ENCODE data around the gene SOX6.

The SOX6 gene

GRCh38 chr11:16265022-16265421, 91.3 kb downstream of the SOX6 start:
- no peak for DNase-seq

DNA sequence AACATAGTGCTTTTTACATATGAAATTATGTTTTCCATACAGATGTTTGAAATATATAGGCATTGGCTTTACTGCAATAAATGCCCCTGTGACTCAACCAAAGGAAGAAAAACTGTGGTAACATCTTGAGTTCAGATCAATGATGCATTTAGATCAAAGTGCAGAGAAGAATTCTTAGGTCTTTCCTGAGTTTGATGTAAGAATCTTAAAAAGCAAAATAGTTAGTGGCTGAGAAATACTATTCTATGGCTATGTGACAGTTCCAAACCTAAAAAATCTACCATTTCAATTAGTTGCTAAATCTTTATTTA, 93.7 kb downstream of the SOX6 start:
- no peak for DNase-seq

DNA sequence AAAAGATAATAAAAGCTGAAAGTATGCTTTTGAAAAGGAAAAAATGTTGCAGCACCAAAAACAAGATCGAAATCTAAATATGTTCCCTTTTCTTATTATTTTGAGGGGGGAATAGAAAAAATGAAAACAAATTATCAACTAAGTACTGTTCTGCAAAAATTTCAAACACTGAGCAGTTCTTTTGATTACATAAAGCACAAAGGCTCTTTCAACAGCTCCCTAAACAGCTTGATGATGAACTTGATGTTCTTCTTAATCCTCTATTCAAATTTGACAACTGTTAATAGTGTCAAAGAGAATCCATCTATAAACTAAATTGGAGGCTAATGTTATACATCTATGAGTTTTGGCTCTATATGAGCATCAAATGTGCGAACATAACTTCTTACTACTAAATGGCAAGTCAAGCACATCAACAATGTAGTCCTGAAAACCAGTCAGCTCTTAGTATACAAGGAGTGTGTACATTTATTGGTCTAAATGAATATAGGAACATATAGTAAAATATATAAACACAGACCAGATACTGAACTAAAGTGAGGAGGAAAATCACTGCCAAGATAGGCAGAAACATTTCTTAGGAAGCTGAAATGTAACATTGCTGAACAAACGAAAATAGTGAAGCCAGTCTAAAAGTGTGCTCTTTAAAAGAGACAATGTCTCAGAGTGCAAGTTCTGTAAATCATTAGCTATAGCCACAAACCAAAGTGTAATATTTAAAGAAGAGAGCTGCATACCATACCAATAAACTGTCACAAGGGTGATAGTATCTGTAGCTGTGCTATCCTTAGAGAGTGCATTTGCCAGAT, 94.3 kb downstream of the SOX6 start:
- DNase-seq, result no peak

GRCh38 chr11:16252373-16252772, 104.0 kb downstream of the SOX6 start:
- DNase-seq, result no peak

DNA sequence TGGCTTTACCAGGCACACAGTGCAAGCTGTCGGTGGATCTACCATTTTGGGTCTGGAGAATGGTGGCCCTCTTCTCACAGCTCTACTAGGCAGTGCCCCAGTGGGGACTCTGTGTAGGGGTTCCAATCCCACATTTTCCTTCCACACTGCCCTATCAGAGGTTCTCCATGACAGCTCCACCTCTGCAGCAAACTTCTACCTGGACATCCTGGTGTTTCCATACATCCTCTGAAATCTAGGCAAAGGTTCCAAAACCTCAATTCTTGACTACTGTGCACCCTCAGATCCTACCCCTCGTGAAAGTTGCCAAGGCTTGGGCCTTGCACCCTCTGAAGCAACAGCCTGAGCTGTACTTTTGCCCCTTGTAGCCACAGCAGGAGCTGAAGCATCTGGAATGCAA, 108.1 kb downstream of the SOX6 start:
- no peak for DNase-seq

- no peak for DNase-seq
Measured at GRCh38 chr11:16242806-16243205, 113.5 kb downstream of the SOX6 start.

DNA sequence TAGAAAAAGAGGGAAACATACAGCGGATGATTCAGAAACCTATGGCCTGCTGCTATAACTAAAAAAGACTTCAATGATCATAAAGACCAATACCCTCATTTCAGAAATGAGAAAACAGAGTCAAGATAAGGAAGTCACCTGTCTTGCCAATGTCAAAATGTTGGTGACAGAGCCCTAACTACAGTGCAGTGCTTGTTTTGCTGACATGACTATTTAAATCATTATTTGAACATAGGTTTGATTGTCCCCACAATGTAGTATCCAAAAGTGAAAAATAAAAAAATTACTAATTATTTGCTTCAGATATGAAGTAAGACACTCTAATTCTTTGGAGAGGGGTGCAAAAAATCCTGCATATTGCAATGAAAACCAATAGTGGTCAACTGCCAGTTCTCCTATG, 115.7 kb downstream of the SOX6 start:
- no peak for DNase-seq

DNA sequence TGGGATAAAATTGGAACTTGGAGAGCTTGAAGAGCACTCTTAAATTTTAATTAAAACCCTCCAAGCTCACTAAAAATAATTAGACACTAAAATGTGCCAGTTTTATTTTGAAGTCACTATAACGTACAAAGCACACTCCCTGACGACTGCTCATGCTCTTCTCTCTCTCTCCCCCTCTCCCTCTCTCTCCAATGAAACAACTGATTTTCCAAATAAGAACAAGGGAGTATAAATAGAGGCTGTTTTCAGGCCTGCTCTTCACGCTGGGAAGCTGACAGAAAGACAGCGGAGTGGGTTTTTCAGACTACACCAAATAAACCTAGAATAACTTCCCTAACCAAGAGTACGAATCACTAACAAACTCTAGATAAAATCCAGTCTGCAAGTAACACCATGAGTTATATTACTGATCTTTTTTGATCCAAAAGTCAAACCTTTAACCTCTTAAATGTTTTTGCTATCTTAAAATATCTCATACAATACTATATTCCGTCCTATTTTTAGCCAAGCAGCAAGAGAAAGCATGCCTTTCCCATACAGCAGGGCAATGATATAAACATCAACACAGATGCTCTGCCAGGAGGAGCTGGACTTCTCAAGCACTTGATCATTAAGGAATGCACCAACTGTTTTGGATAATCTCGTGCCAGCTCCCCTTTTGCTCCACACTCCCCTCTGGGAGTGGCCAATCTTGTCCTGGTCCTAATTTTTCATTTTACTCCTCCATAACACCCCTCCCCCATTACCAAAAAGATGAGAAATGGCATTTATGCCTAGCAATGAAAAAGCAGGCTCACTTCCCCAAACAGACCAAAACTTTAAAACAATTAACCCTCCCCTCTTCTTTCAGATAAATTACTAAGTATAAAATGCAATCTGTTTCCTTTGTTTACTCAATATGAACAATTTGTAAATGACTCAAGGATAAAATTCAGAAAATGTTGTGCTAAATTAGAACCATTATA, 116.9 kb downstream of the SOX6 start:
- DNase-seq, result no peak

GRCh38 chr11:16226245-16226644, 130.1 kb downstream of the SOX6 start:
- DNase-seq, result no peak

- DNase-seq, result no peak
Measured at GRCh38 chr11:16225623-16226022, 130.7 kb downstream of the SOX6 start.

DNA sequence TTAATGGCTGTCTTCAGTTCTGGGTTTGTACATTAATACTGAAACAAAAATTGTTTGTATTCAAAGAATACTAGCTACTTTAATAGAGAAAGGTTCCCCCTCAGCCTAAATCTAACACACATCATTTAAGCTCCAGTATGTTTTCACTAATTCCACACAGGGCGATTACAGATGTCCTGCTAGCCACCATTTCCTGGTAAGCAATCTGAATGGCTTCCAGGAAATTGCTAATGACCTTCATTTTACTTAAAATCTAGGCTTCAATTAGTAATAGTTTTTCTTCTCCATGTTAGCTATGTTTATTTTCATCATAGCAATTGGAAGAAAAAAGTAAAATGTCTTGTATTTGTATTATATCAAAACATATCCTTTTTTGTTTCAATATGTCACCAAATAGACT, 132.8 kb downstream of the SOX6 start:
- DNase-seq, result no peak

DNA sequence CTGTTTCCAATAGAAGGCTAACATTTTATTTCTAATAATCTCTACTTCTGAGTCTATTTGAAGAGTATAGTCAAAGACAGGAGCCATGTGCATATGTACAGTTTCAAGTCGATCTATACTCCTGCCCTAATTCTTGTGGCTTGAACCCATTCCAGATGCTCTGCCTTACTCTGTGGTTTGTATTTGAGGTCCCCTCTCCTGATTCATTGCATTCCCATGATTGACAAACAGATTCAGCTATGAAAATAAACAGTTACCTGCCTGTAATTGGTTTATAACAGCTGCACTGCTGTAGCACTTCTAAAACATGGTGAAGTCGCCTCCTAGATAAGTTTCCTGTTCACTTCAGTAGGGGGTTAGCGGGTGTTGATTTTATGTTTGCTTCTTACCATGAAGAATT, 138.7 kb downstream of the SOX6 start:
- no peak for DNase-seq

DNA sequence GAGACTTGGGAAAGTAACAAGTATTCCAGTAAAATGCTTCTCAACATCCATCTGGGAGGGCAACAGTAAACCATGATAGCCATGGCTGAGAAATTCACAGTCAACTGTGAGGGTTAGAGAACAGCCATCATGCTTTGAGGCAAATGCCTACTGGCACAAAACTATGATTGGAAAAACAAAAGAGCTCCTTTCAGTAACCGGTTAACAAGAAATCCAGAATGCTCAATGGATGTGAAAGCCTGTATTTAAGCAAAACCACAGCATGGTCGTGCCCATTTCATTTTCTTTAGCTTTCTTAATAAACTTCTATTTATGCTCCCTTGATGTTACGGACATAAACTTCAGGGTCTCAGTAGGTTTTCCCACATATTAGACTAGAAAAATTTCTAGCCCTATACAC, 139.5 kb downstream of the SOX6 start:
- DNase-seq, result no peak

DNA sequence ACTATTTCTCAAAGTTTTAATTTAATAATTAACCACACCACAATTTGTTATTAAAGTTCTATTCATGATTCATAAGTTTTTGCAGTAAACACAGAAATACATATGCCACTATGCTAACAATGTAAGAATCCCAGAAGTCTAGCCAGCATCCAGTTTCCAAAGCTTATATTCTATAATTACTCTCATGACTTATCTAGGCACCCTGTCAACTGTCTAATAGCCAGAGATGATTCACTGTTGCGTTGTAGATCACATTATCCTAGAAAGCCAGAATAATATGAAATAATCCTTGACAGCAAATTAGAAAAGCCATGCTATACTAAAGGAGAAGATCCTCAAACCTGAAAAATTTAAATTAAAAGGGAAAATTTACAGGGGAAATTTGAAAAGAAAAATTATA, 141.0 kb downstream of the SOX6 start:
- no peak for DNase-seq

GRCh38 chr11:16211407-16211806, 144.9 kb downstream of the SOX6 start:
- DNase-seq, result no peak

- no peak for DNase-seq
Measured at GRCh38 chr11:16204261-16204660, 152.1 kb downstream of the SOX6 start.

- DNase-seq, result no peak
Measured at GRCh38 chr11:16195651-16196050, 160.7 kb downstream of the SOX6 start.

- no peak for DNase-seq
Measured at GRCh38 chr11:16194566-16194965, 161.8 kb downstream of the SOX6 start.

DNA sequence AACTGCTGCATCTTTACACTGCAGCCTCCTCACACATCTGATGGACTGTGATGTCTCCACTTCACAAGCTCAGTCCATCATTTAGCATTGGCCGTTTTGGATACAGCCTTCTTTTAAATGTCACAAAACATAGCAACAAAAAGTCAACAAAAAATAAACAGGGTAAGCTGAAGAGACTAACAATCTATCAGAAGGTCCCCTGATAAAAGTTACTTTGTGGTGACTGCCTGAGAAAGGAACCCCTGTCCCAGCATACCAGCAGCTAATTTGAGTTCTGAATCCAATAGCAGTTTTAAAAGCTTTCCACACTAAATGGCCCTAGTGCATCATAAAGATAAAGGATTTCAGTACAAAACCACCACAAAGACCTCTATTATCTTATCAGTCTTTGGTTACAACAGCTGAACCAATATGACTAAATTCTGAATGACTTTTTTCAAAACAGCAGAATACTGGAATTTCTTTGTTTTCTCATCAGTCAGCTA, 162.4 kb downstream of the SOX6 start:
- DNase-seq, result no peak

DNA sequence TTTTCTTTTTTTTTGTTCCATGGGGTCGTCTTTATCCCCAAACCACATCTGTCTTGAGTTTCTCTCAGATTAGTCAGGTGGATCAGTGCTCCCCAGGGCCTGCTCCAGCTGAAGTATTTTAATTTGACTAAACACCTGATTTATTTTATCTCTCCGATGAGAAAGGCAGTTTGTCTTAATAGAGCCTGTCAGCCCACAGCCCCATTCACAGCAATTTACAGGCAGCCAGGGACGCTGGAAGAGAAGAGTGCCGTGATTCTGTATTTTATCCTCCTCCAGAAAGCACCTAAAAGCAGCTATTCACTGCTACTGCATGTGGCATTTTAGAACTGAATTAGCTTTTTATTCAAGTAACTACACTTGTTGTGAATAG, 164.5 kb downstream of the SOX6 start:
- DNase-seq, result no peak

GRCh38 chr11:16191212-16191867, 165.0 kb downstream of the SOX6 start:
- DNase-seq, result no peak

DNA sequence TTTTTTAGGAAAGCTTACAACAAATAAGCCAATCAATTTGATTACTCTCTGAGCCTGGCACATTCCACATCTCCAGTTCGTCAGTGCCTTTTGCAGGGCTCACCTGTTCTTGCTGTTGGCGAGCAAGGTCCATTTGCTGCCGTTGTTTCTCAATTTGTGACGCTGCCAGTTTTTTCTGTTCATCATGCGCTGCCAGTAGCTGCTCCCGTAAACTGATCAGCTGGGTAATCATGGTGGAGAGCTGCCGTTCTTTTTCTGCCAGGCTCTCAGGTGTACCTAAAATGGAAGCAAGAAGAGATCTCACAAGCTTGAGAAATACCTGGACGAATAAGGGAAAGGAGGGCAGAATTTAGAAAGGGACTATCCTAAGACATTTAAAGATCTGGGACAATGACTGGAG, 169.7 kb downstream of the SOX6 start:
- no peak for DNase-seq

GRCh38 chr11:16185042-16185441, 171.3 kb downstream of the SOX6 start:
- no peak for DNase-seq

DNA sequence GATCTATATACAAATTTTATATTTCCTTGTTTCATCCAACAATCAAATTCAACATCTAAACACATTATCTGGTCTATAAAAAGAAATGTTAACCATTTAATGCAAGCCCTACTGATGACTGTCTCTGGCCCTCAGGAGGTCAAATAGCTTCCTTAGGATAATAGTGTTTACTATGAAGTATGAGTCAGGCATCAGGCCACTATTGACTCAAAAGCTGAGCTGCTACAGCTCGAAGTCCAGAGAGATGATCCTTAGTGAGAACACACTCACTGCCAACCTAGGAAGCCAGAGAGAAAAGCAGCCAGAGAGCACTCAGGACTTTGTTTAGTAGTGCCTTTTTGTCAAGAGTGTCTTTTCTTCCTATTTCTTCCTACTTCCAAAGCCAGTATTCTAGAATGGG, 171.8 kb downstream of the SOX6 start:
- no peak for DNase-seq

Data from activated T-cell treated with anti-CD3 and anti-CD28 coated beads, Interleukin-2, amount 50 U/mL, for 48 hours (primary cell).